Activated B cell treated with CpG ODN at 0.5 μM for 24 hours (primary cell): ENCODE measurements around the gene IFRD2. TPM values are rescaled to one million over a fixed set of nuclear protein-coding genes. Genes with fewer than 3 reads are reported as not detected.
A peak's percentile ranks its signal among the peaks of the same experiment; 100 is the strongest.

Experiments used
- ATAC-seq: fragments of 200-7000 bp; cut with Tn5 transposase; one replicate; pipeline ENCODE4 v1.10.0; 2021; ENCODE audit warnings: low read depth, mild to moderate bottlenecking, moderate library complexity
- CTCF ChIA-PET: fragments of 350-600 bp; sonication (Branson Sonifier 250); formaldehyde crosslinking; loops from one replicate; lab custom pipeline; 2021; ENCODE audit warnings: antibody characterized with exemption; lab: Charles Lee
- POLR2A ChIA-PET: fragments of 350-600 bp; sonication (Branson Sonifier 250); formaldehyde crosslinking; loops from one replicate; lab custom pipeline; 2021; ENCODE audit warnings: antibody characterized with exemption; lab: Charles Lee
- DNase-seq: peaks from one replicate; pipeline ENCODE4 v3.0.0; 2022
- H3K27ac Mint-ChIP-seq: one replicate; pipeline ENCODE4 v1.8.0; 2020; ENCODE audit warnings: mixed read lengths
- H3K27me3 Mint-ChIP-seq: one replicate; pipeline ENCODE4 v1.8.0; 2021; ENCODE audit warnings: mixed read lengths
- H3K36me3 Mint-ChIP-seq: one replicate; pipeline ENCODE4 v1.8.0; 2021; ENCODE audit warnings: low read depth, mixed read lengths
- H3K4me1 Mint-ChIP-seq: one replicate; pipeline ENCODE4 v1.8.0; 2021; ENCODE audit warnings: mixed read lengths
- H3K4me3 Mint-ChIP-seq: one replicate; pipeline ENCODE4 v1.8.0; 2020; ENCODE audit warnings: mild to moderate bottlenecking, mixed read lengths
- H3K9me3 Mint-ChIP-seq: one replicate; pipeline ENCODE4 v1.8.0; 2020; ENCODE audit warnings: mixed read lengths
- intact Hi-C: fragments of 100-400 bp; cut with micrococcal nuclease; formaldehyde crosslinking; loops from one replicate; pipeline ENCODE4 v1.15.1; 2024
- total RNA-seq: library from RNA; stranded (reverse); gene quantifications from 2 replicates; pipeline ENCODE4 v1.2.3, GENCODE V29; 2022
- TF ChIP-seq, protein P1 (sequence below): fragments of 200-600 bp; IDR thresholded peaks from one replicate; pipeline ENCODE4 v1.8.0; 2022; ENCODE audit warnings: antibody characterized with exemption, mild to moderate bottlenecking

IFRD2 gene
- total RNA-seq, 1 donor from 2014 or later: 105 TPM

GRCh38 chr3:50325113-50325480 is 32.9 kb upstream of the IFRD2 start:
- intact Hi-C loops: no loop called here
- Mint-ChIP-seq H3K27me3 (no peaks in the 10 kb centered on the region), H3K4me3 (peak overlapping the region; percentile 7), H3K36me3 (peaks cover 34% of the 10 kb centered on the region), H3K9me3 (no peaks in the 10 kb centered on the region), H3K27ac (no peak overlapping the region), H3K4me1 (peaks cover 31% of the 10 kb centered on the region)
- DNase-seq: no peak
- ChIA-PET CTCF (interaction anchor here (2.2 kb wide), 1 partner anchor 12 kb away, joined by 9 read pairs; no protein-coding TSS in a partner anchor), POLR2A (interaction anchor here (9.7 kb wide), 1 partner anchor 13 kb away, joined by 167 read pairs; the partner anchor contains the start of gene RASSF1)
- no peak for ATAC-seq
- TF ChIP-seq, protein P1, sequence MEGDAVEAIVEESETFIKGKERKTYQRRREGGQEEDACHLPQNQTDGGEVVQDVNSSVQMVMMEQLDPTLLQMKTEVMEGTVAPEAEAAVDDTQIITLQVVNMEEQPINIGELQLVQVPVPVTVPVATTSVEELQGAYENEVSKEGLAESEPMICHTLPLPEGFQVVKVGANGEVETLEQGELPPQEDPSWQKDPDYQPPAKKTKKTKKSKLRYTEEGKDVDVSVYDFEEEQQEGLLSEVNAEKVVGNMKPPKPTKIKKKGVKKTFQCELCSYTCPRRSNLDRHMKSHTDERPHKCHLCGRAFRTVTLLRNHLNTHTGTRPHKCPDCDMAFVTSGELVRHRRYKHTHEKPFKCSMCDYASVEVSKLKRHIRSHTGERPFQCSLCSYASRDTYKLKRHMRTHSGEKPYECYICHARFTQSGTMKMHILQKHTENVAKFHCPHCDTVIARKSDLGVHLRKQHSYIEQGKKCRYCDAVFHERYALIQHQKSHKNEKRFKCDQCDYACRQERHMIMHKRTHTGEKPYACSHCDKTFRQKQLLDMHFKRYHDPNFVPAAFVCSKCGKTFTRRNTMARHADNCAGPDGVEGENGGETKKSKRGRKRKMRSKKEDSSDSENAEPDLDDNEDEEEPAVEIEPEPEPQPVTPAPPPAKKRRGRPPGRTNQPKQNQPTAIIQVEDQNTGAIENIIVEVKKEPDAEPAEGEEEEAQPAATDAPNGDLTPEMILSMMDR: no peak

DNA sequence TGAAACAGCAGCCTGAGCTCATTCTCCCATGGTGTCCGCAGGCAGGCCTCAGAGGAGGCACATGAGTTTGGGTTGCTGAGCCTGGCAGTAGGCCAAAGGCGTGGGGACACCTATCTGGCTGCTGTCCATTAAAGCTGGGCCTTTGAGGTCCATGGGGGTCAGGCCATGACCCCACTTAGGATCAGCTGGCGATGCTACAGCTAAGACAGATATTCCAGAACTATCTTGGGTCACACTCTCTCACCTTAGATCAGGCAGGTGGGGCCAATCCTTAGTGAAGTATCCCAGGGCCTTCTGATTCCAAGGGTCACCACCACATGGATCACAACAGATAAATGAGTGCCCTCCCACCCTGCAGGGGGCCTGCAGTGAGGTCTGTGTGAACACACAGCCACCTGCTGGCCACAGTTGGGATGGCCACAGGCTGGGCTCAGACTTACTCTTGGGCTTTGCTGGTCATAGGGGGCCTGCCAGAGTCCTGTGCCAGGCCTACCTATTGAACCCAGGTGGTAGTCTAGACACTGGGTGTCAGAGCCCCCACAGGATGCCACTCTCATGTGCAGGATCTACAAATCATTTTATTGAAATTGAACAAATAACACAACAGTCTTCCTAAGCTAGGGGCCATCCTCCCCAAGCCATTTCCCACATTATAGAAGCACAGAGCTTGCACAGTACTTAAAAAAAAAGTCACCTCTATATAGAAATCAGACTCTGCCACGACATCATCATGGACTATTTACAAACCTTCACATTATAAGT is 32.3 kb upstream of the IFRD2 start:
- Mint-ChIP-seq H3K4me1 (peaks cover 36% of the 10 kb centered on the region), H3K27ac (no peak overlapping the region), H3K4me3 (peak overlapping the region; percentile 28), H3K9me3 (no peaks in the 10 kb centered on the region), H3K27me3 (no peaks in the 10 kb centered on the region), H3K36me3 (peaks cover 30% of the 10 kb centered on the region)
- ChIA-PET CTCF (interaction anchor here (0.8 to 2.2 kb wide), 6 partner anchors 12 to 130 kb away, joined by 3 to 9 read pairs (median 4); partner anchors contain the start of genes HYAL3 and NAA80), POLR2A (interaction anchor here (0.9 to 9.7 kb wide), 3 partner anchors 10 to 25 kb away, joined by 4 to 167 read pairs (median 9); partner anchors contain the start of genes HYAL3, NAA80 and RASSF1)
- peak; percentile 27 for ATAC-seq
- TF ChIP-seq, protein P1: no peak
- intact Hi-C loops: loop anchor here (1.0 to 5.0 kb wide), 4 partner anchors 50 to 1607 kb away; partner anchors contain the start of gene IP6K2
- peak; percentile 58 for DNase-seq

DNA sequence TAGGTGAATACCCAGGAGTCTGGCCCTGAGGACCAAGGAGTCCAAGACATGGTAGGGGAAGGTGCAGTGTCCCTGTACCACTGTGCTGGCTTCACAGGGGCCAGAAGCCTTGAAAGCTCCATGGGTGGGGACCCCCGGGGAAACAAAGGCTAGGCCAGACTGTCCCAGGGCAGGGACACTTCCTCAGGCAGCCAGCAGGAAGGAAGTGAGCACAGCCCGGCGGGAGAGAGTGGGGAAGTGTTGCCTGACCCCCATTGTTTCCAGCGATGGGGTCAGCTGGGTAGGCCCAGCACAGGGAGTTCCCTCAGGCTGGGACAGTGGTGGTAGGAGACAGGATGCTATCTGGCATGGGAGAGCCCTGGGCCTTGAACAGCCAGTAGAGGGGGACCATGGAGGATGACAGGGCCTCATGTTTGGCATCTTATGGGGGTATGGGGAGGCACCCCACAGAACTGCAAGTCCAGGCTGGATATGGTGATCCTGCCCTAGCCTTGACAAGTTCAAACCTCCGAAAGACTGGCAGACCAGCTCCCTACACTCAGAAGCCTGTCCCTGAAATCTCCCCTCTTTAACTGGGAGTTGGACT is 31.5 kb upstream of the IFRD2 start:
- ChIA-PET CTCF (interaction anchor here (0.8 to 2.5 kb wide), 8 partner anchors 8 to 130 kb away, joined by 3 to 9 read pairs (median 4); partner anchors contain the start of genes HYAL3 and NAA80), POLR2A (interaction anchor here (0.9 to 9.7 kb wide), 3 partner anchors 11 to 24 kb away, joined by 4 to 167 read pairs (median 9); partner anchors contain the start of genes HYAL3, NAA80 and RASSF1)
- Mint-ChIP-seq H3K4me1 (peaks cover 41% of the 10 kb centered on the region), H3K27me3 (no peaks in the 10 kb centered on the region), H3K4me3 (no peak overlapping the region), H3K9me3 (no peaks in the 10 kb centered on the region), H3K27ac (peak overlapping the region; percentile 7), H3K36me3 (peaks cover 26% of the 10 kb centered on the region)
- DNase-seq (no peak), ATAC-seq (no peak)
- intact Hi-C loops: loop anchor here (1.0 to 5.0 kb wide), 4 partner anchors 49 to 1606 kb away; partner anchors contain the start of gene IP6K2
- TF ChIP-seq, protein P1: no peak

DNA sequence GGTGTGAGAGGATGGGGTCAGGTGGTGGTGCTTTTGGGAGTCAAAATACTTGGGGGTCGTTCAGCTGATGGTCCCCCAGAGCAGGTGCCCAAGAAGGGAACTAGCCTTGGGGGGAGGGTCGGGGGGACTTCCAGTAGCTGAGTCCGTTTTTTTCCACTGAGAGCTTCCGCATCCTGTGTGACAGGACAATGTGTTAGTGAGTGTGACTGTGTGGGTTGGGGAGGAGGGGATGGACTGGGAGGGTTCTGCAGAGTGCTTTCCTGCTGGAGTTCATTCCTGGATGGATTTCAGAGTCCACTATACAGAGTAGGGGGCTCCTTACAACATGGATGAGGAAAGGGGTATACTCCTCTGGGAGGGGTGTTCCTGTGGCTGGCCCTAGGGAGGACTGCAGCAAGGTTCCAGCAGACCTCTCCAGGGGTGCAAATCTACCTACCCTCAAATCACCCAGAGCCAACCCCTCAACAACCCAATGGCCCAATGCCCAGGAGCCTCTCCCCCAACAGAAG is 30.9 kb upstream of the IFRD2 start:
- intact Hi-C loops: loop anchor here (5.0 kb wide), 1 partner anchor 1606 kb away; the partner anchor contains the start of gene IP6K2
- no peaks in the 10 kb centered on the region for H3K9me3 Mint-ChIP-seq

More for the DNA sequence above, 30.9 kb upstream of the IFRD2 start:
- Mint-ChIP-seq H3K4me1 (peaks cover 41% of the 10 kb centered on the region), H3K27me3 (no peaks in the 10 kb centered on the region), H3K36me3 (peaks cover 22% of the 10 kb centered on the region), H3K4me3 (no peak overlapping the region), H3K27ac (peak overlapping the region; percentile 7)
- DNase-seq: no peak
- ChIA-PET CTCF (interaction anchor here (1.0 to 2.5 kb wide), 3 partner anchors 9 to 24 kb away, joined by 3 to 9 read pairs (median 8); partner anchors contain the start of genes HYAL3 and NAA80), POLR2A (interaction anchor here (1.6 to 9.7 kb wide), 3 partner anchors 15 to 25 kb away, joined by 9 to 167 read pairs (median 20); partner anchors contain the start of genes HYAL3, NAA80 and RASSF1)
- TF ChIP-seq, protein P1: no peak
- ATAC-seq: no peak
